ENCODE data around the gene EFHC1. TPM values are rescaled to one million over a fixed set of nuclear protein-coding genes. Genes with fewer than 3 reads are reported as not detected.
"Not testable (repeated sequence)": the region's sequence is repeated elsewhere in the genome, so short reads cannot be mapped to it uniquely, and the experiment has no call there.

EFHC1 gene
- total and polyA plus RNA-seq, 2 donors = 27.8 to 75.6 TPM

- WGBS = 96% methylated on average over 4 of the region's 4 CpGs
- H3K9me3 ChIP-seq (ENCODE audit: control insufficient read depth in 2 of 2, insufficient read depth in 1 of 2, low read length in 1 of 2) = no peaks in the 10 kb centered on the region
- peaks cover 5 to 7% of the 10 kb centered on the region in 2 donors for H3K4me1 ChIP-seq (ENCODE audit: control insufficient read depth in 2 of 2, insufficient read depth in 2 of 2, low read length in 2 of 2)
- no peak overlapping the region for H3K4me3 ChIP-seq (ENCODE audit: low read length in 2 of 2)
- no peaks in the 10 kb centered on the region for H3K36me3 ChIP-seq (ENCODE audit: control insufficient read depth in 2 of 2, insufficient read depth in 2 of 2, low read length in 1 of 2)
- no peak for DNase-seq (ENCODE audit: low read depth in 6 of 9, low spot score in 9 of 9)
- no peaks in the 10 kb centered on the region for H3K27me3 ChIP-seq (ENCODE audit: control insufficient read depth in 2 of 2, insufficient read depth in 1 of 2, low read length in 1 of 2)
- no peak overlapping the region for H3K27ac ChIP-seq (ENCODE audit: low read depth in 1 of 2, low read length in 1 of 2)
These were observed 38.9 kb upstream of the EFHC1 start for GRCh38 chr6:52381249-52381648.

GRCh38 chr6:52384145-52384766 lies 35.9 kb upstream of the EFHC1 start:
- 96% methylated on average over 2 of the region's 2 CpGs for WGBS
- Histone ChIP-seq H3K36me3 (ENCODE audit: control insufficient read depth in 2 of 2, insufficient read depth in 2 of 2, low read length in 1 of 2) (no peaks in the 10 kb centered on the region), H3K27ac (ENCODE audit: low read depth in 1 of 2, low read length in 1 of 2) (no peak overlapping the region), H3K9me3 (ENCODE audit: control insufficient read depth in 2 of 2, insufficient read depth in 1 of 2, low read length in 1 of 2) (peaks cover 0 to 8% of the 10 kb centered on the region in 2 donors), H3K4me3 (ENCODE audit: low read length in 2 of 2) (no peak overlapping the region), H3K27me3 (ENCODE audit: control insufficient read depth in 2 of 2, insufficient read depth in 1 of 2, low read length in 1 of 2) (no peaks in the 10 kb centered on the region), H3K4me1 (ENCODE audit: control insufficient read depth in 2 of 2, insufficient read depth in 2 of 2, low read length in 2 of 2) (peaks cover 7 to 8% of the 10 kb centered on the region in 2 donors)
- no peak for DNase-seq (ENCODE audit: low read depth in 6 of 9, low spot score in 9 of 9)

GRCh38 chr6:52385074-52385473 lies 35.1 kb upstream of the EFHC1 start:
- H3K4me3 ChIP-seq (ENCODE audit: low read length in 2 of 2) = no peak overlapping the region
- 92% methylated on average over 4 of the region's 4 CpGs for WGBS
- no peak for DNase-seq (ENCODE audit: low read depth in 6 of 9, low spot score in 9 of 9)

GRCh38 chr6:52388119-52388518 lies 32.0 kb upstream of the EFHC1 start:
- peak overlapping the region in 1 of 2 donors; percentile 88 for H3K27ac ChIP-seq (ENCODE audit: low read depth in 1 of 2, low read length in 1 of 2)
- not testable (repeated sequence) for H3K4me3 ChIP-seq (ENCODE audit: low read length in 2 of 2); H3K9me3 ChIP-seq (ENCODE audit: control insufficient read depth in 2 of 2, insufficient read depth in 1 of 2, low read length in 1 of 2); H3K36me3 ChIP-seq (ENCODE audit: control insufficient read depth in 2 of 2, insufficient read depth in 2 of 2, low read length in 1 of 2); H3K27me3 ChIP-seq (ENCODE audit: control insufficient read depth in 2 of 2, insufficient read depth in 1 of 2, low read length in 1 of 2); DNase-seq (ENCODE audit: low read depth in 6 of 9, low spot score in 9 of 9)
- 89% methylated on average over 4 of the region's 4 CpGs for WGBS
- peaks cover 16 to 24% of the 10 kb centered on the region in 2 donors for H3K4me1 ChIP-seq (ENCODE audit: control insufficient read depth in 2 of 2, insufficient read depth in 2 of 2, low read length in 2 of 2)

More at GRCh38 chr6:52385074-52385473, 35.1 kb upstream of the EFHC1 start:
- H3K9me3 ChIP-seq (ENCODE audit: control insufficient read depth in 2 of 2, insufficient read depth in 1 of 2, low read length in 1 of 2) = peaks cover 0 to 8% of the 10 kb centered on the region in 2 donors
- H3K27ac ChIP-seq (ENCODE audit: low read depth in 1 of 2, low read length in 1 of 2) = no peak overlapping the region
- H3K4me1 ChIP-seq (ENCODE audit: control insufficient read depth in 2 of 2, insufficient read depth in 2 of 2, low read length in 2 of 2) = peaks cover 11 to 16% of the 10 kb centered on the region in 2 donors
- no peaks in the 10 kb centered on the region for H3K27me3 ChIP-seq (ENCODE audit: control insufficient read depth in 2 of 2, insufficient read depth in 1 of 2, low read length in 1 of 2)
- H3K36me3 ChIP-seq (ENCODE audit: control insufficient read depth in 2 of 2, insufficient read depth in 2 of 2, low read length in 1 of 2) = no peaks in the 10 kb centered on the region

GRCh38 chr6:52388790-52389189 lies 31.4 kb upstream of the EFHC1 start:
- DNase-seq (ENCODE audit: low read depth in 6 of 9, low spot score in 9 of 9) = peak in 1 of 9 donors; percentile 31
- Histone ChIP-seq H3K27ac (ENCODE audit: low read depth in 1 of 2, low read length in 1 of 2) (peak overlapping the region in 1 of 2 donors; percentile 88), H3K36me3 (ENCODE audit: control insufficient read depth in 2 of 2, insufficient read depth in 2 of 2, low read length in 1 of 2) (no peaks in the 10 kb centered on the region), H3K4me3 (ENCODE audit: low read length in 2 of 2) (no peak overlapping the region), H3K27me3 (ENCODE audit: control insufficient read depth in 2 of 2, insufficient read depth in 1 of 2, low read length in 1 of 2) (no peaks in the 10 kb centered on the region), H3K9me3 (ENCODE audit: control insufficient read depth in 2 of 2, insufficient read depth in 1 of 2, low read length in 1 of 2) (peaks cover 0 to 8% of the 10 kb centered on the region in 2 donors), H3K4me1 (ENCODE audit: control insufficient read depth in 2 of 2, insufficient read depth in 2 of 2, low read length in 2 of 2) (peaks cover 16 to 26% of the 10 kb centered on the region in 2 donors)
- 86% methylated on average over 4 of the region's 4 CpGs for WGBS

GRCh38 chr6:52389264-52389625 lies 30.9 kb upstream of the EFHC1 start:
- Histone ChIP-seq H3K4me1 (ENCODE audit: control insufficient read depth in 2 of 2, insufficient read depth in 2 of 2, low read length in 2 of 2) (peaks cover 16 to 28% of the 10 kb centered on the region in 2 donors), H3K27me3 (ENCODE audit: control insufficient read depth in 2 of 2, insufficient read depth in 1 of 2, low read length in 1 of 2) (no peaks in the 10 kb centered on the region), H3K36me3 (ENCODE audit: control insufficient read depth in 2 of 2, insufficient read depth in 2 of 2, low read length in 1 of 2) (no peaks in the 10 kb centered on the region), H3K4me3 (ENCODE audit: low read length in 2 of 2) (no peak overlapping the region), H3K27ac (ENCODE audit: low read depth in 1 of 2, low read length in 1 of 2) (peak overlapping the region; percentile 87 to 88), H3K9me3 (ENCODE audit: control insufficient read depth in 2 of 2, insufficient read depth in 1 of 2, low read length in 1 of 2) (peaks cover 0 to 8% of the 10 kb centered on the region in 2 donors)
- 87% methylated on average over 1 of the region's 1 CpG for WGBS
- no peak for DNase-seq (ENCODE audit: low read depth in 6 of 9, low spot score in 9 of 9)

GRCh38 chr6:52389626-52390360 lies 30.3 kb upstream of the EFHC1 start:
- Histone ChIP-seq H3K27ac (ENCODE audit: low read depth in 1 of 2, low read length in 1 of 2) (peak overlapping the region; percentile 87 to 88), H3K36me3 (ENCODE audit: control insufficient read depth in 2 of 2, insufficient read depth in 2 of 2, low read length in 1 of 2) (no peaks in the 10 kb centered on the region), H3K9me3 (ENCODE audit: control insufficient read depth in 2 of 2, insufficient read depth in 1 of 2, low read length in 1 of 2) (peaks cover 0 to 8% of the 10 kb centered on the region in 2 donors), H3K27me3 (ENCODE audit: control insufficient read depth in 2 of 2, insufficient read depth in 1 of 2, low read length in 1 of 2) (no peaks in the 10 kb centered on the region), H3K4me3 (ENCODE audit: low read length in 2 of 2) (peak overlapping the region; percentile 0 to 1), H3K4me1 (ENCODE audit: control insufficient read depth in 2 of 2, insufficient read depth in 2 of 2, low read length in 2 of 2) (peaks cover 16 to 28% of the 10 kb centered on the region in 2 donors)
- under 1% methylated on average over 8 of the region's 8 CpGs for WGBS
- DNase-seq (ENCODE audit: low read depth in 6 of 9, low spot score in 9 of 9) = peak in 7 of 9 donors; percentile 30 to 86 (median 65)

- Histone ChIP-seq H3K4me1 (ENCODE audit: control insufficient read depth in 2 of 2, insufficient read depth in 2 of 2, low read length in 2 of 2) (peaks cover 16 to 28% of the 10 kb centered on the region in 2 donors), H3K27ac (ENCODE audit: low read depth in 1 of 2, low read length in 1 of 2) (peak overlapping the region; percentile 87 to 88), H3K9me3 (ENCODE audit: control insufficient read depth in 2 of 2, insufficient read depth in 1 of 2, low read length in 1 of 2) (peaks cover 0 to 8% of the 10 kb centered on the region in 2 donors), H3K4me3 (ENCODE audit: low read length in 2 of 2) (peak overlapping the region in 1 of 2 donors; percentile 0), H3K27me3 (ENCODE audit: control insufficient read depth in 2 of 2, insufficient read depth in 1 of 2, low read length in 1 of 2) (no peaks in the 10 kb centered on the region), H3K36me3 (ENCODE audit: control insufficient read depth in 2 of 2, insufficient read depth in 2 of 2, low read length in 1 of 2) (no peaks in the 10 kb centered on the region)
- WGBS = under 1% methylated on average over 4 of the region's 4 CpGs
- DNase-seq (ENCODE audit: low read depth in 6 of 9, low spot score in 9 of 9) = peak; percentile 42 to 88 (median 66)
These were observed 29.8 kb upstream of the EFHC1 start for GRCh38 chr6:52390361-52390727.

GRCh38 chr6:52391599-52391998 lies 28.5 kb upstream of the EFHC1 start:
- H3K36me3 ChIP-seq (ENCODE audit: control insufficient read depth in 2 of 2, insufficient read depth in 2 of 2, low read length in 1 of 2) = no peaks in the 10 kb centered on the region
- H3K9me3 ChIP-seq (ENCODE audit: control insufficient read depth in 2 of 2, insufficient read depth in 1 of 2, low read length in 1 of 2) = peaks cover 0 to 8% of the 10 kb centered on the region in 2 donors
- peaks cover 16 to 28% of the 10 kb centered on the region in 2 donors for H3K4me1 ChIP-seq (ENCODE audit: control insufficient read depth in 2 of 2, insufficient read depth in 2 of 2, low read length in 2 of 2)
- no peak overlapping the region for H3K27ac ChIP-seq (ENCODE audit: low read depth in 1 of 2, low read length in 1 of 2)
- no peaks in the 10 kb centered on the region for H3K27me3 ChIP-seq (ENCODE audit: control insufficient read depth in 2 of 2, insufficient read depth in 1 of 2, low read length in 1 of 2)
- WGBS = 90% methylated on average over 1 of the region's 1 CpG
- H3K4me3 ChIP-seq (ENCODE audit: low read length in 2 of 2) = no peak overlapping the region
- no peak for DNase-seq (ENCODE audit: low read depth in 6 of 9, low spot score in 9 of 9)

Data from thymus (tissue), 11 donors.